HepG2 (cell line): ENCODE measurements around the gene CSNK1D. TPM values are rescaled to one million over a fixed set of nuclear protein-coding genes. Genes with fewer than 3 reads are reported as not detected.
A peak's percentile ranks its signal among the peaks of the same experiment; 100 is the strongest.

Source experiments
- CAMTA2 ChIP-seq: sonication (generic); formaldehyde crosslinking; IDR thresholded peaks from 2 replicates; pipeline ENCODE4 v1.4.0; 2020; ENCODE audit warnings: mild to moderate bottlenecking, missing genetic modification reagents, borderline replicate concordance
- CC2D1A ChIP-seq: sonication (generic); formaldehyde crosslinking; IDR thresholded peaks from 2 replicates; pipeline ENCODE4 v1.8.1; 2023; ENCODE audit warnings: mild to moderate bottlenecking, missing genetic modification reagents
- ERF ChIP-seq: IDR thresholded peaks from 2 replicates; pipeline ENCODE4 v1.6.1; 2018; ENCODE audit warnings: missing biosample characterization, missing genetic modification reagents
- GPBP1L1 ChIP-seq: sonication (generic); formaldehyde crosslinking; IDR thresholded peaks from 2 replicates; pipeline ENCODE4 v1.5.0; 2020; ENCODE audit warnings: mild to moderate bottlenecking, missing genetic modification reagents
- HES4 ChIP-seq: sonication (generic); formaldehyde crosslinking; IDR thresholded peaks from 2 replicates; pipeline ENCODE4 v1.9.0; 2021; ENCODE audit warnings: mild to moderate bottlenecking, missing genetic modification reagents, borderline replicate concordance
- HMGA1 ChIP-seq: sonication (generic); formaldehyde crosslinking; conservative IDR thresholded peaks from 2 replicates; pipeline ENCODE4 v1.4.0; 2020; ENCODE audit warnings: missing genetic modification reagents
- HNRNPL ChIP-seq: fragments of 200-400 bp; formaldehyde crosslinking; IDR thresholded peaks from 2 replicates; pipeline ENCODE4 v1.6.1; 2017; ENCODE audit warnings: mild to moderate bottlenecking, low read depth, low read length
- KLF15 ChIP-seq: sonication (generic); formaldehyde crosslinking; IDR thresholded peaks from 2 replicates; pipeline ENCODE4 v1.8.1; 2023; ENCODE audit warnings: borderline replicate concordance, mild to moderate bottlenecking, inconsistent platforms, missing genetic modification reagents, mixed read lengths
- LCORL ChIP-seq, 2 experiments: fragments of 450-650 bp in 1 of 2; sonication (generic) in 1 of 2; formaldehyde crosslinking in 1 of 2; IDR thresholded peaks; 2 replicates each; pipeline versions ENCODE4 v1.5.0 to v1.6.1; 2017 to 2020; ENCODE audit warnings: antibody characterized with exemption in 1 of 2, missing genetic modification reagents in 1 of 2
- MED1 ChIP-seq: sonication (generic); formaldehyde crosslinking; IDR thresholded peaks from 2 replicates; pipeline ENCODE4 v1.4.0; 2020; ENCODE audit warnings: missing genetic modification reagents
- NR2F1 ChIP-seq, 2 experiments: fragments of 450-650 bp in 1 of 2; formaldehyde crosslinking in 1 of 2; IDR thresholded peaks; 2 replicates each; pipeline versions ENCODE4 v1.5.0 to v1.6.1; 2016 to 2020; ENCODE audit warnings: mild to moderate bottlenecking in 1 of 2, missing compliant biosample characterization in 1 of 2, missing genetic modification reagents in 1 of 2, moderate library complexity in 1 of 2
- RBFOX2 ChIP-seq: fragments of 200-400 bp; formaldehyde crosslinking; IDR thresholded peaks from 2 replicates; pipeline ENCODE4 v1.6.1; 2017; ENCODE audit warnings: low read depth, mild to moderate bottlenecking, low read length
- RBM39 ChIP-seq: fragments of 200-400 bp; formaldehyde crosslinking; IDR thresholded peaks from one replicate; pipeline ENCODE4 v1.6.1; 2018; ENCODE audit warnings: antibody characterized with exemption, mild to moderate bottlenecking, low read depth, low read length; ENCODE audit not compliant: poor library complexity, severe bottlenecking
- RFXANK ChIP-seq: IDR thresholded peaks from 2 replicates; pipeline ENCODE4 v1.6.1; 2016
- SMAD3 ChIP-seq: sonication (generic); formaldehyde crosslinking; IDR thresholded peaks from 2 replicates; pipeline ENCODE4 v1.4.0; 2020; ENCODE audit warnings: missing genetic modification reagents
- SRY ChIP-seq: sonication (generic); formaldehyde crosslinking; IDR thresholded peaks from 2 replicates; pipeline ENCODE4 v1.8.0; 2022; ENCODE audit warnings: mild to moderate bottlenecking, missing genetic modification reagents
- ZBTB33 ChIP-seq: sonication (generic); formaldehyde crosslinking; IDR thresholded peaks from 2 replicates; pipeline ENCODE4 v1.4.0; 2020; ENCODE audit warnings: missing genetic modification reagents
- ZFP1 ChIP-seq: IDR thresholded peaks from 2 replicates; pipeline ENCODE4 v1.6.1; 2016
- ZKSCAN5 ChIP-seq: sonication (generic); formaldehyde crosslinking; IDR thresholded peaks from 2 replicates; pipeline ENCODE4 v1.5.1; 2020; ENCODE audit warnings: mild to moderate bottlenecking, missing genetic modification reagents
- ZNF564 ChIP-seq: sonication (generic); formaldehyde crosslinking; IDR thresholded peaks from 2 replicates; pipeline ENCODE4 v1.8.1; 2023; ENCODE audit warnings: mild to moderate bottlenecking, missing genetic modification reagents
- ZNF7 ChIP-seq: IDR thresholded peaks from 2 replicates; pipeline ENCODE4 v1.6.1; 2016; ENCODE audit warnings: missing biosample characterization, missing genetic modification reagents
- ZNF772 ChIP-seq: sonication (generic); formaldehyde crosslinking; IDR thresholded peaks from 2 replicates; pipeline ENCODE4 v1.5.0; 2020; ENCODE audit warnings: mild to moderate bottlenecking, missing genetic modification reagents
- ZNF883 ChIP-seq: sonication (generic); formaldehyde crosslinking; IDR thresholded peaks from 2 replicates; pipeline ENCODE4 v1.5.1; 2020; ENCODE audit warnings: mild to moderate bottlenecking, missing genetic modification reagents; ENCODE audit errors: not compliant biosample characterization
- ZSCAN25 ChIP-seq: sonication (generic); formaldehyde crosslinking; IDR thresholded peaks from 2 replicates; pipeline ENCODE4 v1.8.0; 2022; ENCODE audit warnings: mild to moderate bottlenecking, missing genetic modification reagents
- polyA plus RNA-seq, 8 experiments: library from polyadenylated mRNA; depleted of rRNA in 3 of 8; stranded (reverse) in 7 of 8; unstranded in 1 of 8; fragments of >200 nt; fragmentation: Illumina TruSeq in 4 of 8; extraction: Trizol in 4 of 8; gene quantifications; 2 replicates each; pipeline versions ENCODE4 v1.2.1 to v1.2.3, GENCODE V29; 2011 to 2016; ENCODE audit warnings: low read depth in 4 of 8, missing spikeins in 1 of 8, mixed read lengths in 1 of 8; ENCODE audit not compliant: insufficient read depth in 1 of 8
- total RNA-seq, 5 experiments: library from RNA; depleted of rRNA; stranded (reverse); fragments of >200 nt; fragmentation: Illumina TruSeq; extraction: Trizol; gene quantifications; 2 replicates each; pipeline ENCODE4 v1.2.3, GENCODE V29; 2016; ENCODE audit warnings: low read depth in 1 of 5
- TF ChIP-seq, protein P1 (sequence below): IDR thresholded peaks from 2 replicates; pipeline ENCODE4 v1.6.1; 2016; ENCODE audit warnings: low read depth, control low read depth
- TF ChIP-seq, protein P2 (sequence below): sonication (generic); formaldehyde crosslinking; IDR thresholded peaks from 2 replicates; pipeline ENCODE4 v1.4.0; 2020; ENCODE audit warnings: mild to moderate bottlenecking, low read depth, missing genetic modification reagents

Gene CSNK1D
- total and polyA plus RNA-seq, 2 of the 13 experiments (the other 11 are each of a cell fraction or from before 2014, with no cell fraction given), result 31.5 to 128 TPM

DNA sequence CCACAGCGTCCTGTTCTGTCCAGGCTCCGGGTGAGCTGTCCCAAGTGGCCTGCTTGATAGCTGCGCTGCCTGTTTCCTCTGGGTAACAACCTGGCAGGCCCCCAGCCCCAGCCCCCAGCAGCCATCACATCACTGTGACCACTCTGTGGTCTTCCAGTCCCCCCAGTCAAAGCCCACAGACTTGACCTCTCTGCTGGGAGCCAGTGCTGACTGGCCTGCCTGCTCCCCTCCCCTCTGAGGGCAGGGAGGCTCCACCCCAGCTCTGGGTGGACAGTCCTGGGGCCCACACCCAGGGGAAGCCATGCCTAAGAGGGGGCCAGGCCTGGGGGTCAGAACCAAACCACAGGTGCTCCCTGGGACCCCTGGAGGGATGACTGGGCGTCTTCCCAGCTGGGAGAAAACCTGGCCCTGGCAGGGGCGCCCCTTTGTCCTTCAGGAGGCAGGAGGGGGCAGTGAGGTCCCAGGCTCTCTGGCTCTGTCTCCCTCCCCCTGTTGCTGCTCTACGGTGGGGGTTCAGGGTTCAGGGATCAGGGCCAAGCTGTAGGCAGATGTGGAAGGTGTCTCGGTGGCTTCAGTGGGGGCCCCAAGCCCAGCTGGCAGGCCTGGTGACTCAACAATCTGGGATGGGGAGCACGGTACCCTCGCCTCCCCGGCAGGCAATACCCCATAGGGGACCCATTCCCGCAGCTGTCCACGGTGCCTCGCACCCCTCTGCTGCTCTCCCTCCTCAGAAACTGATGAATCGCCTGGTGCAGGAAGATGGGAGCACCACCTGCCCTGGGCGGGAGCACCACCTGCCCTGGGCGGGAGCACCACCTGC is 46.5 kb downstream of the CSNK1D start (continued):
- TF ChIP-seq RBFOX2, result no peak
- no peak for TF ChIP-seq ZFP1 (CRISPR knock-in tag)
- no peak for TF ChIP-seq RBM39
- no peak for TF ChIP-seq GPBP1L1 (CRISPR knock-in tag)
- TF ChIP-seq, protein P1, sequence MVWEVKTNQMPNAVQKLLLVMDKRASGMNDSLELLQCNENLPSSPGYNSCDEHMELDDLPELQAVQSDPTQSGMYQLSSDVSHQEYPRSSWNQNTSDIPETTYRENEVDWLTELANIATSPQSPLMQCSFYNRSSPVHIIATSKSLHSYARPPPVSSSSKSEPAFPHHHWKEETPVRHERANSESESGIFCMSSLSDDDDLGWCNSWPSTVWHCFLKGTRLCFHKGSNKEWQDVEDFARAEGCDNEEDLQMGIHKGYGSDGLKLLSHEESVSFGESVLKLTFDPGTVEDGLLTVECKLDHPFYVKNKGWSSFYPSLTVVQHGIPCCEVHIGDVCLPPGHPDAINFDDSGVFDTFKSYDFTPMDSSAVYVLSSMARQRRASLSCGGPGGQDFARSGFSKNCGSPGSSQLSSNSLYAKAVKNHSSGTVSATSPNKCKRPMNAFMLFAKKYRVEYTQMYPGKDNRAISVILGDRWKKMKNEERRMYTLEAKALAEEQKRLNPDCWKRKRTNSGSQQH (CRISPR knock-in tag), result 0 out of 2 replicates have a peak, but pooled peaks have one; percentile 15
- no peak for TF ChIP-seq KLF15 (CRISPR knock-in tag)
- no peak; the same call in 1 of the 2 replicates for TF ChIP-seq ZBTB33 (CRISPR knock-in tag)
- TF ChIP-seq ZNF883, result peak; percentile 38
- no peak for TF ChIP-seq ZSCAN25 (CRISPR knock-in tag)
- TF ChIP-seq SMAD3 (CRISPR knock-in tag), result no peak
- 0 out of 2 replicates have a peak, but pooled peaks have one; percentile 28 for TF ChIP-seq SRY (CRISPR knock-in tag)
- TF ChIP-seq CC2D1A (CRISPR knock-in tag), result no peak
- TF ChIP-seq MED1 (CRISPR knock-in tag), result no peak; the same call in 1 of the 2 replicates
- TF ChIP-seq HMGA1 (CRISPR knock-in tag), result no peak
- TF ChIP-seq, protein P2, sequence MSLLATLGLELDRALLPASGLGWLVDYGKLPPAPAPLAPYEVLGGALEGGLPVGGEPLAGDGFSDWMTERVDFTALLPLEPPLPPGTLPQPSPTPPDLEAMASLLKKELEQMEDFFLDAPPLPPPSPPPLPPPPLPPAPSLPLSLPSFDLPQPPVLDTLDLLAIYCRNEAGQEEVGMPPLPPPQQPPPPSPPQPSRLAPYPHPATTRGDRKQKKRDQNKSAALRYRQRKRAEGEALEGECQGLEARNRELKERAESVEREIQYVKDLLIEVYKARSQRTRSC, result 0 out of 2 replicates have a peak, but pooled peaks have one; percentile 54
- no peak for TF ChIP-seq ZNF7 (CRISPR knock-in tag)
- TF ChIP-seq LCORL (IDR thresholded peaks at IDR 0.05), result no peak
- peak; percentile 85 for TF ChIP-seq LCORL (CRISPR knock-in tag; IDR thresholded peaks at IDR 0.05)
- TF ChIP-seq ZKSCAN5 (CRISPR knock-in tag), result no peak
- TF ChIP-seq CAMTA2 (CRISPR knock-in tag), result peak; percentile 53; the same call in 1 of the 2 replicates
- peak in 1 of 2 experiments; percentile 37; a peak in 1 of 4 replicates for TF ChIP-seq NR2F1 (CRISPR knock-in tag; IDR thresholded peaks at IDR 0.05)
- TF ChIP-seq HES4 (CRISPR knock-in tag), result no peak
- no peak for TF ChIP-seq ZNF772 (CRISPR knock-in tag)
- TF ChIP-seq RFXANK (CRISPR knock-in tag), result no peak
- TF ChIP-seq ERF (CRISPR knock-in tag), result peak; percentile 56
- TF ChIP-seq HNRNPL, result peak; percentile 53; the same call in 1 of the 2 replicates
- no peak for TF ChIP-seq ZNF564
